ENCODE results near the gene KCNG2. TPM values are rescaled to one million over a fixed set of nuclear protein-coding genes. Genes with fewer than 3 reads are reported as not detected.

KCNG2 gene
- total RNA-seq, 1 donor from 2014 or later: 0.46 TPM

- Histone ChIP-seq H3K27ac (no peak overlapping the region), H3K9me3 (peaks cover 19% of the 10 kb centered on the region), H3K4me1 (peaks cover 19% of the 10 kb centered on the region), H3K4me3 (no peak overlapping the region), H3K27me3 (no peaks in the 10 kb centered on the region), H3K36me3 (no peaks in the 10 kb centered on the region)
- no peak for ATAC-seq
- DNase-seq: peak; percentile 40
- intact Hi-C loops (cut with DNase I): no loop called here
- TF ChIP-seq CTCF (IDR thresholded peaks at IDR 0.05): no peak
These were observed 137.4 kb downstream of the KCNG2 start for GRCh38 chr18:79935098-79935480.

- no peaks in the 10 kb centered on the region for H3K27me3 ChIP-seq
- peaks cover 15% of the 10 kb centered on the region for H3K9me3 ChIP-seq
- intact Hi-C loops (cut with DNase I): no loop called here
- no peak overlapping the region for H3K27ac ChIP-seq
- TF ChIP-seq CTCF (IDR thresholded peaks at IDR 0.05): no peak
- no peaks in the 10 kb centered on the region for H3K36me3 ChIP-seq
- DNase-seq (no peak), ATAC-seq (no peak)
- H3K4me3 ChIP-seq: no peak overlapping the region
- peaks cover 19% of the 10 kb centered on the region for H3K4me1 ChIP-seq
These were observed 137.8 kb downstream of the KCNG2 start for GRCh38 chr18:79935499-79935898.

- H3K36me3 ChIP-seq: peaks cover 4% of the 10 kb centered on the region
- intact Hi-C loops (cut with DNase I): no loop called here
- no peak overlapping the region for H3K4me3 ChIP-seq
- ATAC-seq (no peak), DNase-seq (peak; percentile 44)
- H3K27ac ChIP-seq: no peak overlapping the region
- no peak for TF ChIP-seq CTCF (IDR thresholded peaks at IDR 0.05)
- H3K4me1 ChIP-seq: peaks cover 19% of the 10 kb centered on the region
- peaks cover 11% of the 10 kb centered on the region for H3K9me3 ChIP-seq
- no peaks in the 10 kb centered on the region for H3K27me3 ChIP-seq
These were observed 138.2 kb downstream of the KCNG2 start for GRCh38 chr18:79935925-79936324.

- no peak for TF ChIP-seq CTCF (IDR thresholded peaks at IDR 0.05)
- ATAC-seq (no peak), DNase-seq (no peak)
- no peak overlapping the region for H3K4me3 ChIP-seq
- peaks cover 10% of the 10 kb centered on the region for H3K9me3 ChIP-seq
- no peak overlapping the region for H3K27ac ChIP-seq
- H3K27me3 ChIP-seq: no peaks in the 10 kb centered on the region
- H3K36me3 ChIP-seq: peaks cover 11% of the 10 kb centered on the region
- peaks cover 19% of the 10 kb centered on the region for H3K4me1 ChIP-seq
- intact Hi-C loops (cut with DNase I): no loop called here
These were observed 138.9 kb downstream of the KCNG2 start for GRCh38 chr18:79936641-79937040.

GRCh38 chr18:79937103-79937860 is 139.5 kb downstream of the KCNG2 start:
- Histone ChIP-seq H3K4me1 (peaks cover 19% of the 10 kb centered on the region), H3K27ac (no peak overlapping the region), H3K27me3 (no peaks in the 10 kb centered on the region), H3K36me3 (peaks cover 18% of the 10 kb centered on the region), H3K4me3 (no peak overlapping the region), H3K9me3 (peaks cover 10% of the 10 kb centered on the region)
- intact Hi-C loops (cut with DNase I): no loop called here
- DNase-seq: peak; percentile 41
- TF ChIP-seq CTCF (IDR thresholded peaks at IDR 0.05): no peak
- no peak for ATAC-seq
